A673 (cell line): ENCODE data around the gene PHF2. TPM values are rescaled to one million over a fixed set of nuclear protein-coding genes. Genes with fewer than 3 reads are reported as not detected.

Experiments used
- BruUV-seq: library from RNA; stranded (reverse); fragments of 400-500 nt; replicated peaks from 2 replicates; lab custom pipeline; 2021; lab: Mats Ljungman, UMichigan
- CTCF ChIA-PET: fragments of 300-600 bp; sonication (Branson Sonifier 250); formaldehyde crosslinking; loops from one replicate; lab custom pipeline; 2022; ENCODE audit warnings: antibody characterized with exemption; lab: Charles Lee
- POLR2A ChIA-PET: fragments of 300-600 bp; sonication (Branson Sonifier 250); formaldehyde crosslinking; loops from one replicate; lab custom pipeline; 2022; ENCODE audit warnings: antibody characterized with exemption; ENCODE audit not compliant: low non-redundant PET; lab: Charles Lee
- DNase-seq: peaks from one replicate; pipeline ENCODE4 v3.0.0-alpha.2; 2015; ENCODE audit warnings: low spot score
- H3K27ac ChIP-seq: fragments of 200-600 bp; sonication (generic); 2 replicates; pipeline ENCODE4 v1.5.1; 2016; ENCODE audit warnings: mixed run types, low read depth, mild to moderate bottlenecking, mixed read lengths, antibody characterized with exemption, low read length; ENCODE audit not compliant: poor library complexity, severe bottlenecking
- H3K27me3 ChIP-seq: fragments of 200-600 bp; sonication (generic); replicated peaks from 2 replicates; pipeline ENCODE4 v1.6.1; 2017; ENCODE audit warnings: mixed run types, low read depth, mild to moderate bottlenecking, mixed read lengths, antibody characterized with exemption, low read length; ENCODE audit not compliant: insufficient read depth, poor library complexity
- H3K36me3 ChIP-seq: fragments of 200-600 bp; sonication (generic); 2 replicates; pipeline ENCODE4 v1.6.1; 2016; ENCODE audit warnings: mixed run types, mild to moderate bottlenecking, mixed read lengths, antibody characterized with exemption, low read length; ENCODE audit not compliant: insufficient read depth, poor library complexity, severe bottlenecking
- H3K4me1 ChIP-seq: fragments of 200-600 bp; sonication (generic); 2 replicates; pipeline ENCODE4 v1.6.1; 2017; ENCODE audit warnings: mixed run types, mild to moderate bottlenecking, mixed read lengths, antibody characterized with exemption, low read length; ENCODE audit not compliant: insufficient read depth, poor library complexity, severe bottlenecking
- H3K4me3 ChIP-seq: fragments of 200-600 bp; sonication (generic); 2 replicates; pipeline ENCODE4 v1.5.1; 2016; ENCODE audit warnings: low read depth, mixed run types, mild to moderate bottlenecking, mixed read lengths, low read length; ENCODE audit not compliant: poor library complexity, severe bottlenecking
- H3K9me3 ChIP-seq: fragments of 200-600 bp; sonication (generic); 2 replicates; pipeline ENCODE4 v1.6.1; 2016; ENCODE audit warnings: mixed run types, low read depth, mild to moderate bottlenecking, mixed read lengths, antibody characterized with exemption, low read length; ENCODE audit not compliant: poor library complexity, severe bottlenecking
- EZH2 ChIP-seq: fragments of 200-600 bp; sonication (generic); IDR thresholded peaks from 2 replicates; pipeline ENCODE4 v1.6.1; 2017; ENCODE audit warnings: borderline replicate concordance, low read depth, mild to moderate bottlenecking, mixed read lengths, antibody characterized with exemption, low read length; ENCODE audit not compliant: poor library complexity, severe bottlenecking
- intact Hi-C: fragments of 100-400 bp; cut with micrococcal nuclease; formaldehyde crosslinking; loops from one replicate; pipeline ENCODE4 v1.10.0; 2022; ENCODE audit not compliant: unreplicated experiment
- total RNA-seq: library from RNA; stranded (reverse); gene quantifications from 2 replicates; pipeline ENCODE4 v1.2.3, GENCODE V29; 2021
- TF ChIP-seq, protein P1 (sequence below): fragments of 300-800, 200-600 bp; sonication (generic); conservative IDR thresholded peaks from 2 replicates; pipeline ENCODE4 v1.5.1; 2017; ENCODE audit warnings: low read depth, mild to moderate bottlenecking, antibody characterized with exemption, low read length, moderate library complexity, mixed read lengths

PHF2 gene
- total RNA-seq, 1 experiment from 2014 or later: 32.7 TPM

DNA sequence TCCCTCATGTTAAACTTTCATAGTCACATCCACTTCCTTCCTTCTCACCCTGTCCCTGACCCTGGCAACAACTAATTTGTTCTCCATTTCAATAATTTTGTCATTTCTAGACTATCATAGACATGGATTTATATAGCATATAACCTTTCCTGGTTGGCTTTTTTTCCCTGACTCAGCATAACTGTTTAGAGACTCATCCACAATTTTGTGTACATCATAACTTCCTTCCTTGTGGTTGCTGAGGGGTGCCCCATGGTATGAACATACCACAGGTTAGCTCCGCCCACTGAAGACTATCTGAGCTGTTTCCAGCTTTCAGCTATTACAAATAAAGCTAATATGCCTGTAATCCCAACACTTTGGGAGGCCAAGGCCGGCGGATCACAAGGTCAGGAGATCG is 137.3 kb downstream of the PHF2 start:
- Histone ChIP-seq H3K27me3 (no peaks in the 10 kb centered on the region), H3K4me1 (no peaks in the 10 kb centered on the region), H3K4me3 (no peak overlapping the region), H3K9me3 (no peaks in the 10 kb centered on the region), H3K36me3 (no peaks in the 10 kb centered on the region), H3K27ac (no peak overlapping the region)
- intact Hi-C loops: no loop called here
- TF ChIP-seq, protein P1, sequence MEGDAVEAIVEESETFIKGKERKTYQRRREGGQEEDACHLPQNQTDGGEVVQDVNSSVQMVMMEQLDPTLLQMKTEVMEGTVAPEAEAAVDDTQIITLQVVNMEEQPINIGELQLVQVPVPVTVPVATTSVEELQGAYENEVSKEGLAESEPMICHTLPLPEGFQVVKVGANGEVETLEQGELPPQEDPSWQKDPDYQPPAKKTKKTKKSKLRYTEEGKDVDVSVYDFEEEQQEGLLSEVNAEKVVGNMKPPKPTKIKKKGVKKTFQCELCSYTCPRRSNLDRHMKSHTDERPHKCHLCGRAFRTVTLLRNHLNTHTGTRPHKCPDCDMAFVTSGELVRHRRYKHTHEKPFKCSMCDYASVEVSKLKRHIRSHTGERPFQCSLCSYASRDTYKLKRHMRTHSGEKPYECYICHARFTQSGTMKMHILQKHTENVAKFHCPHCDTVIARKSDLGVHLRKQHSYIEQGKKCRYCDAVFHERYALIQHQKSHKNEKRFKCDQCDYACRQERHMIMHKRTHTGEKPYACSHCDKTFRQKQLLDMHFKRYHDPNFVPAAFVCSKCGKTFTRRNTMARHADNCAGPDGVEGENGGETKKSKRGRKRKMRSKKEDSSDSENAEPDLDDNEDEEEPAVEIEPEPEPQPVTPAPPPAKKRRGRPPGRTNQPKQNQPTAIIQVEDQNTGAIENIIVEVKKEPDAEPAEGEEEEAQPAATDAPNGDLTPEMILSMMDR: no peak
- no peak for TF ChIP-seq EZH2
- no TSS peak for BruUV-seq
- CTCF ChIA-PET: no interaction called here
- POLR2A ChIA-PET: no interaction called here
- DNase-seq: no peak

DNA sequence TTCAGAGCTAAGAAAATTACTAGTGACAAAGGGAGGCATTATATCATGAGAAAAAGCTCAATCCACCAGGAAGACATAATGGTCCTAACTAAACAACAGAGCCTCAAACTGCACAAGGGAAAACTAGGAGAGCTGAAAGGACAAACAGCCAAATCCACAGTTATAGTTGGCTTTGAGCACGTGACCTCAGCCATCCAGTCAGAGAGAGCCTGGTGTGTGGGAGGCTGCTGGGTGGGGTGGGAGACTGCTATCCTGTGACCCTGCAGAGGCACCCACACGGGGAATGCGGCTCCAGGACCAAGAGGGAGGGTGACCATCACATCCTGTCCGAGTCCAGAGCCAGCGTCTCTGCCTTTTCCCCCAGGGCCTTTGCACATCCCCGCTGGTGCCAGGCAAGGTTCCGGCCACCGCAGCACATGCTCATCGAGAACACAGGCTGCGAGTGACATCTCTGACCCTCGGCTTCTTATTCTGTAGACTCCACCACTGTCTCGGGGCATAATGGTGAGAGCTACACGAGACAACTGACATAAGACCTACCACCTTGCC is 145.1 kb downstream of the PHF2 start:
- no peak for TF ChIP-seq EZH2
- TF ChIP-seq, protein P1: no peak
- ChIA-PET POLR2A (no interaction called here), CTCF (no interaction called here)
- Histone ChIP-seq H3K27ac (no peak overlapping the region), H3K4me3 (no peak overlapping the region), H3K4me1 (no peaks in the 10 kb centered on the region), H3K36me3 (no peaks in the 10 kb centered on the region), H3K9me3 (no peaks in the 10 kb centered on the region), H3K27me3 (no peaks in the 10 kb centered on the region)
- intact Hi-C loops: no loop called here
- no peak for DNase-seq
- no TSS peak for BruUV-seq

DNA sequence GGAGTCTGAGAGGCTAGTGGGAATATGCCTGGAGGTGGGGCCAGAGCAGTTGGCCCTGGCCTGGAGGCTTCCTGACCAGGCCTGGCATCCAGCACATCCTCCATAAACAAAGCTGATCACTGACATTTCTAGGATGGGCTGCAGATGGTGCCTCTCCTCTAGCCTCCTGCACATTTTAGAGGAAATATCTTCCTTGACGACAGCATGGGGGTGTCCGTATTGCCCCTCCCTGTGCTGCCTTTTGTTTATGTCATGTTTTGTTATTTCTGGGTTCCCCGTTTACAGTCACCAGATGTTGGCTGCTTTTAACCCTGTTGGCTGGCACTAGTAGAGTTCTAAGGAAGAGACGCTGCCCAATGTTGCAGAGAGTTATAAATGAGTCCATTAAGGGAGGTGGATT is 148.5 kb downstream of the PHF2 start:
- no peak overlapping the region for H3K27ac ChIP-seq
- intact Hi-C loops: no loop called here
- no peaks in the 10 kb centered on the region for H3K9me3 ChIP-seq
- H3K4me3 ChIP-seq: no peak overlapping the region
- H3K4me1 ChIP-seq: no peaks in the 10 kb centered on the region
- ChIA-PET CTCF (no interaction called here), POLR2A (no interaction called here)
- no peaks in the 10 kb centered on the region for H3K36me3 ChIP-seq
- no TSS peak for BruUV-seq
- H3K27me3 ChIP-seq: no peaks in the 10 kb centered on the region
- no peak for TF ChIP-seq EZH2
- TF ChIP-seq, protein P1: no peak
- DNase-seq: no peak
